H9 (cell line): Measurements from ENCODE around the gene NXT1. TPM values are rescaled to one million over a fixed set of nuclear protein-coding genes. Genes with fewer than 3 reads are reported as not detected.

Experiments
- DNase-seq: peaks from one replicate; pipeline ENCODE4 v3.0.0-alpha.2; 2017
- H2AFZ ChIP-seq: one replicate; pipeline ENCODE4 v1.6.1; 2013; ENCODE audit warnings: mild to moderate bottlenecking, low read length, control low read depth, moderate library complexity
- H2AK5ac ChIP-seq: 2 replicates; pipeline ENCODE4 v1.6.1; 2013; ENCODE audit warnings: low read length, control low read depth, mixed read lengths; ENCODE audit not compliant: insufficient read length
- H2BK120ac ChIP-seq: one replicate; pipeline ENCODE4 v1.6.1; 2013; ENCODE audit warnings: low read depth, mild to moderate bottlenecking, low read length, control low read depth, inconsistent platforms; ENCODE audit not compliant: poor library complexity, severe bottlenecking
- H2BK12ac ChIP-seq: 2 replicates; pipeline ENCODE4 v1.6.1; 2013; ENCODE audit warnings: low read length, control low read depth, mixed read lengths, low read depth; ENCODE audit not compliant: insufficient read length
- H2BK15ac ChIP-seq: 2 replicates; pipeline ENCODE4 v1.6.1; 2013; ENCODE audit warnings: low read depth, low read length, control low read depth
- H2BK20ac ChIP-seq: one replicate; pipeline ENCODE4 v1.6.1; 2013; ENCODE audit warnings: low read depth, mild to moderate bottlenecking, low read length, control low read depth, inconsistent platforms; ENCODE audit not compliant: poor library complexity, severe bottlenecking
- H2BK5ac ChIP-seq: 2 replicates; pipeline ENCODE4 v1.6.1; 2013; ENCODE audit warnings: low read length, control low read depth, mixed read lengths; ENCODE audit not compliant: insufficient read length
- H3K14ac ChIP-seq: 2 replicates; pipeline ENCODE4 v1.6.1; 2013; ENCODE audit warnings: low read length, control low read depth; ENCODE audit not compliant: insufficient read depth
- H3K18ac ChIP-seq: 2 replicates; pipeline ENCODE4 v1.6.1; 2013; ENCODE audit warnings: low read depth, mild to moderate bottlenecking, mixed read lengths, low read length, control low read depth; ENCODE audit not compliant: insufficient read length
- H3K23ac ChIP-seq: 2 replicates; pipeline ENCODE4 v1.6.1; 2013; ENCODE audit warnings: low read length, control low read depth, mixed read lengths, low read depth; ENCODE audit not compliant: insufficient read length
- H3K23me2 ChIP-seq: 2 replicates; pipeline ENCODE4 v1.6.1; 2013; ENCODE audit warnings: low read depth, mild to moderate bottlenecking, mixed read lengths, low read length, control low read depth; ENCODE audit not compliant: insufficient read length, poor library complexity, severe bottlenecking
- H3K27ac ChIP-seq: 2 replicates; pipeline ENCODE4 v1.5.1; 2013; ENCODE audit warnings: low read length, control low read depth, mixed read lengths, low read depth; ENCODE audit not compliant: insufficient read length
- H3K27me3 ChIP-seq: 2 replicates; pipeline ENCODE4 v1.6.1; 2013; ENCODE audit warnings: low read length, control low read depth, inconsistent platforms; ENCODE audit not compliant: insufficient read depth
- H3K4ac ChIP-seq: 2 replicates; pipeline ENCODE4 v1.6.1; 2013; ENCODE audit warnings: low read depth, mild to moderate bottlenecking, control low read depth, inconsistent platforms, low read length, moderate library complexity
- H3K4me1 ChIP-seq: 2 replicates; pipeline ENCODE4 v1.6.1; 2013; ENCODE audit warnings: low read length, control low read depth, inconsistent platforms; ENCODE audit not compliant: insufficient read depth
- H3K4me2 ChIP-seq: 2 replicates; pipeline ENCODE4 v1.6.1; 2013; ENCODE audit warnings: low read length, control low read depth, mixed read lengths; ENCODE audit not compliant: insufficient read length, insufficient read depth
- H3K56ac ChIP-seq: 2 replicates; pipeline ENCODE4 v1.6.1; 2013; ENCODE audit warnings: low read depth, mild to moderate bottlenecking, mixed read lengths, low read length, control low read depth; ENCODE audit not compliant: insufficient read length
- H3K79me1 ChIP-seq: 2 replicates; pipeline ENCODE4 v1.6.1; 2013; ENCODE audit warnings: low read depth, mild to moderate bottlenecking, moderate library complexity, low read length, control low read depth, inconsistent platforms; ENCODE audit not compliant: insufficient read depth, poor library complexity, severe bottlenecking
- H3K79me2 ChIP-seq: 2 replicates; pipeline ENCODE4 v1.6.1; 2013; ENCODE audit warnings: low read length, control low read depth, inconsistent platforms; ENCODE audit not compliant: insufficient read depth
- H3K9ac ChIP-seq: 2 replicates; pipeline ENCODE4 v1.6.1; 2013; ENCODE audit warnings: low read length, control low read depth, mixed read lengths; ENCODE audit not compliant: insufficient read length; ENCODE audit errors: extremely low read depth
- H3K9me3 ChIP-seq: one replicate; pipeline ENCODE4 v1.6.1; 2013; ENCODE audit warnings: low read depth, low read length, inconsistent platforms; ENCODE audit not compliant: control insufficient read depth
- H3T11ph ChIP-seq: one replicate; pipeline ENCODE4 v1.6.1; 2013; ENCODE audit warnings: mild to moderate bottlenecking, low read length, control low read depth, inconsistent platforms
- H4K20me1 ChIP-seq: one replicate; pipeline ENCODE4 v1.6.1; 2013; ENCODE audit not compliant: control insufficient read depth, insufficient read length, insufficient read depth
- H4K5ac ChIP-seq: 2 replicates; pipeline ENCODE4 v1.6.1; 2013; ENCODE audit warnings: low read depth, mild to moderate bottlenecking, mixed read lengths, low read length, control low read depth; ENCODE audit not compliant: insufficient read length
- H4K8ac ChIP-seq: replicated peaks from 2 replicates; pipeline ENCODE4 v1.6.1; 2013; ENCODE audit warnings: low read length, control low read depth, mixed read lengths, low read depth; ENCODE audit not compliant: insufficient read length
- H4K91ac ChIP-seq: 2 replicates; pipeline ENCODE4 v1.6.1; 2013; ENCODE audit warnings: low read depth, mild to moderate bottlenecking, moderate library complexity, mixed read lengths, low read length, control low read depth; ENCODE audit not compliant: insufficient read length
- H3K27ac Mint-ChIP-seq, 3 experiments: 2 replicates in 2 of 3; 3 replicates in 1 of 3; pipeline ENCODE4 v1.8.0; 2020 to 2021; ENCODE audit warnings: mixed read lengths in 3 of 3, mild to moderate bottlenecking in 1 of 3, moderate library complexity in 1 of 3
- H3K27me3 Mint-ChIP-seq: 2 replicates; pipeline ENCODE4 v1.8.0; 2021; ENCODE audit warnings: low read depth, mild to moderate bottlenecking, moderate library complexity, mixed read lengths
- H3K36me3 Mint-ChIP-seq, 3 experiments: 2 replicates in 2 of 3; 3 replicates in 1 of 3; pipeline ENCODE4 v1.8.0; 2020 to 2021; ENCODE audit warnings: low read depth in 3 of 3, mixed read lengths in 3 of 3; ENCODE audit not compliant: insufficient read depth in 1 of 3
- H3K4me1 Mint-ChIP-seq, 2 experiments: 2 replicates each; pipeline ENCODE4 v1.8.0; 2020; ENCODE audit warnings: mixed read lengths in 2 of 2
- H3K4me3 Mint-ChIP-seq, 2 experiments: 2 replicates in 1 of 2; 3 replicates in 1 of 2; pipeline ENCODE4 v1.8.0; 2020 to 2021; ENCODE audit warnings: mild to moderate bottlenecking in 2 of 2, mixed read lengths in 2 of 2, moderate library complexity in 1 of 2
- H3K9me3 Mint-ChIP-seq, 2 experiments: 2 replicates in 1 of 2; 3 replicates in 1 of 2; pipeline ENCODE4 v1.8.0; 2020; ENCODE audit warnings: mild to moderate bottlenecking in 2 of 2, mixed read lengths in 2 of 2, moderate library complexity in 1 of 2
- WGBS: extraction: QIAGEN DNeasy Blood & Tissue Kit; methylation state at CpG from one replicate; pipeline ENCODE4 v1.1.7; 2013; ENCODE audit warnings: missing lambda C conversion rate, low lambda C conversion rate, mixed read lengths; ENCODE audit not compliant: insufficient read length; ENCODE audit errors: extremely low coverage; 5-methylcytosine and 5-hydroxymethylcytosine counted together
- total RNA-seq: library from RNA; stranded (reverse); gene quantifications from 2 replicates; pipeline ENCODE4 v1.2.1, GENCODE V29; 2021
- TF ChIP-seq, protein P1 (sequence below): fragments of 200-600 bp; sonication (generic); conservative IDR thresholded peaks from 3 replicates; pipeline ENCODE4 v1.8.0; 2021; ENCODE audit warnings: antibody characterized with exemption, mild to moderate bottlenecking

Gene NXT1
- total RNA-seq, 1 experiment from 2014 or later = 25.5 TPM

DNA sequence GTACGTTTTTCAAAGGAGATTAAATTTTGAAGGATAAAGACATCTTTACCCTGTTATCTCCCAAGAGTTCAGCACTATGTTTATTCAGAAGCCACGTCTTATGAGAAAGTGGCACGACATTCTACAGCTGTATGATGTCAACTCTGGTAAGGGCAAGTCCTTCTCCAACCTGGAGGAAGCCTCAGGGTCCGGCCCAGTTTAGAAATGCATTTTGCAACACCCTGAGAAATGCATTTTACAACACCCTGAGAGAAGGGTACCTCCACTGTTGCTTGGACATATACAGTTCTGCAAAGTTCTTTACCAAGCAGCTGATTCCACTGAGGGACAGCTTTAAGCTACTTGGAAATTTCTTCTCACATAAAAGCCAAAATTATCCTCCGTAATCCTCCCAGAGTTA lies 53.2 kb downstream of the NXT1 start:
- Mint-ChIP-seq H3K27ac (no peak overlapping the region), H3K36me3 (peaks cover 2 to 18% (median 14%) of the 10 kb centered on the region in 3 experiments; a peak in 6 of 7 replicates), H3K4me1 (peaks cover 3 to 5% of the 10 kb centered on the region in 2 experiments; a peak in 2 of 4 replicates), H3K27me3 (no peaks in the 10 kb centered on the region), H3K9me3 (no peaks in the 10 kb centered on the region), H3K4me3 (no peak overlapping the region)
- H4K5ac ChIP-seq = no peak overlapping the region
- no peak overlapping the region for H3K23ac ChIP-seq
- H3T11ph ChIP-seq = no peak overlapping the region
- H4K8ac ChIP-seq = no peak overlapping the region
- H3K4ac ChIP-seq = no peak overlapping the region
- no peak overlapping the region for H2AK5ac ChIP-seq
- H3K79me1 ChIP-seq = peaks cover 5% of the 10 kb centered on the region
- H2AFZ ChIP-seq = no peak overlapping the region
- no peak for DNase-seq
- no peaks in the 10 kb centered on the region for H3K27me3 ChIP-seq
- no peak overlapping the region for H3K14ac ChIP-seq
- H2BK20ac ChIP-seq = no peak overlapping the region
- H3K9ac ChIP-seq = no peak overlapping the region
- H2BK12ac ChIP-seq = no peak overlapping the region
- TF ChIP-seq, protein P1, sequence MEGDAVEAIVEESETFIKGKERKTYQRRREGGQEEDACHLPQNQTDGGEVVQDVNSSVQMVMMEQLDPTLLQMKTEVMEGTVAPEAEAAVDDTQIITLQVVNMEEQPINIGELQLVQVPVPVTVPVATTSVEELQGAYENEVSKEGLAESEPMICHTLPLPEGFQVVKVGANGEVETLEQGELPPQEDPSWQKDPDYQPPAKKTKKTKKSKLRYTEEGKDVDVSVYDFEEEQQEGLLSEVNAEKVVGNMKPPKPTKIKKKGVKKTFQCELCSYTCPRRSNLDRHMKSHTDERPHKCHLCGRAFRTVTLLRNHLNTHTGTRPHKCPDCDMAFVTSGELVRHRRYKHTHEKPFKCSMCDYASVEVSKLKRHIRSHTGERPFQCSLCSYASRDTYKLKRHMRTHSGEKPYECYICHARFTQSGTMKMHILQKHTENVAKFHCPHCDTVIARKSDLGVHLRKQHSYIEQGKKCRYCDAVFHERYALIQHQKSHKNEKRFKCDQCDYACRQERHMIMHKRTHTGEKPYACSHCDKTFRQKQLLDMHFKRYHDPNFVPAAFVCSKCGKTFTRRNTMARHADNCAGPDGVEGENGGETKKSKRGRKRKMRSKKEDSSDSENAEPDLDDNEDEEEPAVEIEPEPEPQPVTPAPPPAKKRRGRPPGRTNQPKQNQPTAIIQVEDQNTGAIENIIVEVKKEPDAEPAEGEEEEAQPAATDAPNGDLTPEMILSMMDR = no peak
- H2BK120ac ChIP-seq = no peak overlapping the region
- no peaks in the 10 kb centered on the region for H3K9me3 ChIP-seq
- no peaks in the 10 kb centered on the region for H3K4me1 ChIP-seq
- H4K20me1 ChIP-seq = no peaks in the 10 kb centered on the region
- no peak overlapping the region for H2BK15ac ChIP-seq
- no peak overlapping the region for H2BK5ac ChIP-seq
- no CpG with 5 or more reads among the region's 5 CpGs for WGBS
- H3K56ac ChIP-seq = no peak overlapping the region
- H3K23me2 ChIP-seq = no peaks in the 10 kb centered on the region
- no peak overlapping the region for H3K27ac ChIP-seq
- H4K91ac ChIP-seq = no peak overlapping the region
- H3K4me2 ChIP-seq = no peak overlapping the region
- H3K18ac ChIP-seq = no peak overlapping the region
- H3K79me2 ChIP-seq = peaks cover 7% of the 10 kb centered on the region; the same call in 1 of the 2 replicates
